GM23338 (cell line): ENCODE measurements around the gene DDX24. TPM values are rescaled to one million over a fixed set of nuclear protein-coding genes. Genes with fewer than 3 reads are reported as not detected.

Experiments used
- CREB1 ChIP-seq: fragments of 250-450 bp; sonication (Bioruptor Pico); IDR thresholded peaks from 2 replicates; pipeline ENCODE4 v1.5.0; 2020; ENCODE audit warnings: low read depth, mild to moderate bottlenecking, moderate library complexity
- CTCF ChIP-seq, 2 experiments: fragments of 200-600 bp in 1 of 2; sonication (generic) in 1 of 2; conservative IDR thresholded peaks; 2 replicates each; pipeline versions ENCODE4 v1.5.1 to v1.6.1; 2016 to 2017; ENCODE audit warnings: antibody characterized with exemption in 2 of 2, low read depth in 2 of 2, mild to moderate bottlenecking in 2 of 2, moderate library complexity in 1 of 2
- EZH2phosphoT487 ChIP-seq: fragments of 200-600 bp; sonication (generic); IDR thresholded peaks from one replicate; pipeline ENCODE4 v1.8.1; 2018; ENCODE audit warnings: antibody characterized with exemption; ENCODE audit not compliant: unreplicated experiment
- NANOG ChIP-seq: IDR thresholded peaks from 2 replicates; pipeline ENCODE4 v1.6.1; 2016; ENCODE audit warnings: antibody characterized with exemption, borderline replicate concordance
- POLR2AphosphoS5 ChIP-seq: IDR thresholded peaks from 2 replicates; pipeline ENCODE4 v1.6.1; 2016; ENCODE audit warnings: antibody characterized with exemption, low read depth
- REST ChIP-seq: IDR thresholded peaks from one replicate; pipeline ENCODE4 v1.6.1; 2018; ENCODE audit warnings: antibody characterized with exemption; ENCODE audit not compliant: unreplicated experiment
- polyA plus RNA-seq: library from polyadenylated mRNA; unstranded; fragments of >200 nt; fragmentation: Nextera tagmentation; extraction: Ambion mirVana; gene quantifications from 2 replicates; pipeline ENCODE4 v1.2.1, GENCODE V29; 2016
- total RNA-seq: library from RNA; depleted of rRNA; stranded (reverse); fragments of >200 nt; shearing (Covaris generic); gene quantifications from 2 replicates; pipeline ENCODE4 v1.2.3, GENCODE V29; 2014; rRNA removed

The DDX24 gene
- total and polyA plus RNA-seq, 2 experiments from 2014 or later, result 150 to 265 TPM

DNA sequence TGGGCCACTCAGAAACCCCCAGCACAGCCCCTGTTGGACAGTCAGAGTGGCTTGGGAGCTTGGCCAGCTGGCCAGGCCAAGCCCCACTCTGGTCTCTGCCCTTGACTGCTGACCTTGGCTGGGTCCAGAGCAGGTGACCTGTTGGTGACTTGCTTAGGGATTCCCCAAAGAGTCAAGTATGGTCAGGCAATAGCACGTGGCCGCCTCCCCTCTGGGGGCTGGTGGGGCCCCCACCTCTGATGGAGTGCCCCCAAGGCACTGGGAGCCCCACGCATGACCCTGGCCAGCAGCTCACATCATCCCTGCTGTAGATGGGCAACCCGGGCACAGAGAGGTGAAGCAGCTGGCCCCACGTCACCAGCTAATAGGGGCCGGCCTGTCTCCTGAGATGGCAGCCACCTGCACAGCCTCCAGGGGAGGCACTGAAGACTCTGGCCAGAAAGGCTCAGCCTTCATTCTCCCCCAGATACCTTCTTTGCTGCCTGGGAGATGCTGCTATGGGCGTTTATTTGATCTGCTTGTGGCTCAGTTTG, 82.1 kb downstream of the DDX24 start (continued):
- TF ChIP-seq REST (no peak), CTCF (conservative IDR thresholded peaks at IDR 0.05; ENCODE audit: low read depth in 2 of 2) (no peak), NANOG (no peak), EZH2phosphoT487 (no peak), CREB1 (no peak), POLR2AphosphoS5 (no peak)

Other genes starting within 250 kb of the DDX24 start
- gene FAM181A, start 153.9 kb downstream of the DDX24 start, total RNA-seq, result not detected in 2 replicates
- gene FAM181A, start 153.9 kb downstream of the DDX24 start, polyA plus RNA-seq, result not detected in 2 replicates
- 1.2 and 2.3 TPM in 2 replicates for gene ASB2, start 104.6 kb downstream of the DDX24 start, total RNA-seq
- 1.5 and 1.7 TPM in 2 replicates for gene ASB2, start 104.6 kb downstream of the DDX24 start, polyA plus RNA-seq
- not detected in 2 replicates for gene CCDC197, start 83.9 kb downstream of the DDX24 start, total RNA-seq
- gene CCDC197, start 83.9 kb downstream of the DDX24 start, polyA plus RNA-seq, result not detected in 2 replicates
- 4.1 and 4.4 TPM in 2 replicates for gene OTUB2, start 54.9 kb downstream of the DDX24 start, total RNA-seq
- gene OTUB2, start 54.9 kb downstream of the DDX24 start, polyA plus RNA-seq, result 1.9 and 2.1 TPM in 2 replicates
- 3.9 and 9.7 TPM in 2 replicates for gene IFI27L1, start 108 bp upstream of the DDX24 start, total RNA-seq
- 28.6 and 30.8 TPM in 2 replicates for gene IFI27L1, start 108 bp upstream of the DDX24 start, polyA plus RNA-seq
- gene IFI27, start 29.5 kb upstream of the DDX24 start, total RNA-seq, result 0.23 and 0.49 TPM in 2 replicates
- 1.2 and 1.6 TPM in 2 replicates for gene IFI27, start 29.5 kb upstream of the DDX24 start, polyA plus RNA-seq
- 16.8 and 23.4 TPM in 2 replicates for gene IFI27L2, start 48.4 kb upstream of the DDX24 start, total RNA-seq
- 38.5 and 49.9 TPM in 2 replicates for gene IFI27L2, start 48.4 kb upstream of the DDX24 start, polyA plus RNA-seq
- 11.1 and 20.9 TPM in 2 replicates for gene PPP4R4, start 93.1 kb upstream of the DDX24 start, total RNA-seq
- 2.5 and 3.0 TPM in 2 replicates for gene PPP4R4, start 93.1 kb upstream of the DDX24 start, polyA plus RNA-seq
- gene SERPINA10, start 212.1 kb upstream of the DDX24 start, total RNA-seq, result not detected in 2 replicates
- 0.11 and 0.16 TPM in 2 replicates for gene SERPINA10, start 212.1 kb upstream of the DDX24 start, polyA plus RNA-seq
- not detected in 2 replicates for gene SERPINA6, start 242.1 kb upstream of the DDX24 start, total RNA-seq
- not detected in 2 replicates for gene SERPINA6, start 242.1 kb upstream of the DDX24 start, polyA plus RNA-seq